ENCODE results near the gene ZMYND10.

The ZMYND10 gene

DNA sequence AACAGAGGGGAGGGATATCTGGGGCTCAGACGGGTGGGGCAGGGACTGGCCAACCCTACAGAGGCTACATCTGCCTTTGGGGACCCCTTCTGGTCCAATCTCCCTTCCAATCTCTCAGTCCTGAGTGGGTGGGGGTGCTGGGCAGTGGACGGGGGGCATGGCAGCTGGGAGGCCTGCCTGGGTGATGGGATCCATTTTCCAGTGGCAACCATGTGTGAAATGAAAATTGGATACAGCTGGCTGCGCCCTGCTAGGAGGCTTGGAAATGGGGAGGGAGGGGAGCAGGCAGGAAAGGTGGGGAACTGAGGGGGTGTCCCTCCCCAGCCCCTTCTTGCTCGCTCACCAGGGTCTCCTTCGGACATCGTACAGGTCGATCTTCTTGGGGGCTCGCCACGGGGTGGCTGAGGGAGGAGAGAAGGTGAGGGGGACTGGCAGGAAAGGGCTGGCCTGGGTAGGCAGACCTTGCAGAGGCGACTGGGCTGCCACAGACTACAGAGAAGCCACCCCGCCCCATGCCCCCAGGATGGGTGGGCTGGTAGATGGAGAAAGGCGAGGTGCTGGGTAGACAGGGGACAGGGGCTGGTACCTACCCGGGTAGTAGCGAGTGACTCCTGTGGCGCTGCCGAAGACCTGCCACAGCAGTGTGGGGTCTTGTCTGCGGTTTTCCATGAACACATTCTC lies 35.0 kb upstream of the ZMYND10 start:
- Histone ChIP-seq H3K4me2 (ENCODE audit: low read length) (no peak overlapping the region), H3K9ac (ENCODE audit: low read depth, low read length) (no peak overlapping the region), H3K4me1 (ENCODE audit: control insufficient read depth, insufficient read depth, low read length) (no peaks in the 10 kb centered on the region), H3K4me3 (ENCODE audit: low read length) (no peak overlapping the region), H3K9me3 (replicated peaks; ENCODE audit: low read length) (no peaks in the 10 kb centered on the region), H3K27me3 (ENCODE audit: control insufficient read depth, insufficient read depth, low read length) (peaks cover 11% of the 10 kb centered on the region), H3K36me3 (ENCODE audit: insufficient read depth, low read length) (no peaks in the 10 kb centered on the region)

DNA sequence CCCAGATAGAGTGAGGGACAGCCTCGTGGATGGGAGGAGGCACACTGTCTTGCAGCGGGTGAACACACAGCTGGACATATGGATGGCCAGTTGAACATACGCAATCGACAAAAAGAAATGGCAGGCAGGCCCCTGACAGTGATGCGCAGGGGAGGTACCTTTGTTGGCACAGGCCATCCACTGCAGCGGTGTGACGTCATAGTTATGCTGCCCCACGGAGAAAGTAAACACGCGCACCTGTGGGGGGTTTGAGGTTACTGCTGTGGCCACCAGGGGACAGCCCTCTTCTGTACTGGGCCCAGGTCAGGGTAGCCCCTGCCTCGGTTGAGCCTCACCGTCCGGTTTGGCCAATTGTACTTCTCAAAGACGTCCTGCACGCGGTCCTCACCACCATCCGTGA lies 33.2 kb upstream of the ZMYND10 start:
- H3K27me3 ChIP-seq (ENCODE audit: control insufficient read depth, insufficient read depth, low read length): peaks cover 10% of the 10 kb centered on the region
- no peaks in the 10 kb centered on the region for H3K36me3 ChIP-seq (ENCODE audit: insufficient read depth, low read length)
- no peaks in the 10 kb centered on the region for H3K9me3 ChIP-seq (replicated peaks; ENCODE audit: low read length)
- H3K9ac ChIP-seq (ENCODE audit: low read depth, low read length): no peak overlapping the region
- H3K4me1 ChIP-seq (ENCODE audit: control insufficient read depth, insufficient read depth, low read length): no peaks in the 10 kb centered on the region
- H3K4me2 ChIP-seq (ENCODE audit: low read length): no peak overlapping the region
- H3K4me3 ChIP-seq (ENCODE audit: low read length): no peak overlapping the region

DNA sequence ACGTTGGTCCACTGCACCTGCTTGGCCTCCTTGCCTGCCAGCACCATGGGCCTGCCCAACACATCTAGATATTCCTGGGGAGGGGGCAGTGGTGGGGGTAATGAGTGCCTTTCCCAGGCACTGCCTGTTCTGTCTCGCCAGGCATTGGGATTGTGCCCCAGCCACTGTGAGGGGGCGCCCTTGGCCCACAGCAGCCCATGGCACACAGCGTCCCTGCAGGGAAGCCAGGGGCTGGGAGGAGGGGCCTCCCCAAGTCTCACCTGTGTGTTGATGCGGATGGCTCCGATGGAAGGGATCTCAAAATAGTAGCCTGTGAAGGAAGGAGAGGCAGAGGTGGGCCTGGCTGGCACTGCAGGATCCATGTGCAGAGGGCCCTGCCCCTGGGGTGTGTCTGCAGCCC lies 32.5 kb upstream of the ZMYND10 start:
- no peaks in the 10 kb centered on the region for H3K36me3 ChIP-seq (ENCODE audit: insufficient read depth, low read length)
- no peaks in the 10 kb centered on the region for H3K9me3 ChIP-seq (replicated peaks; ENCODE audit: low read length)
- no peaks in the 10 kb centered on the region for H3K4me1 ChIP-seq (ENCODE audit: control insufficient read depth, insufficient read depth, low read length)
- H3K4me2 ChIP-seq (ENCODE audit: low read length): no peak overlapping the region
- H3K4me3 ChIP-seq (ENCODE audit: low read length): no peak overlapping the region
- H3K9ac ChIP-seq (ENCODE audit: low read depth, low read length): no peak overlapping the region
- peaks cover 9% of the 10 kb centered on the region for H3K27me3 ChIP-seq (ENCODE audit: control insufficient read depth, insufficient read depth, low read length)

DNA sequence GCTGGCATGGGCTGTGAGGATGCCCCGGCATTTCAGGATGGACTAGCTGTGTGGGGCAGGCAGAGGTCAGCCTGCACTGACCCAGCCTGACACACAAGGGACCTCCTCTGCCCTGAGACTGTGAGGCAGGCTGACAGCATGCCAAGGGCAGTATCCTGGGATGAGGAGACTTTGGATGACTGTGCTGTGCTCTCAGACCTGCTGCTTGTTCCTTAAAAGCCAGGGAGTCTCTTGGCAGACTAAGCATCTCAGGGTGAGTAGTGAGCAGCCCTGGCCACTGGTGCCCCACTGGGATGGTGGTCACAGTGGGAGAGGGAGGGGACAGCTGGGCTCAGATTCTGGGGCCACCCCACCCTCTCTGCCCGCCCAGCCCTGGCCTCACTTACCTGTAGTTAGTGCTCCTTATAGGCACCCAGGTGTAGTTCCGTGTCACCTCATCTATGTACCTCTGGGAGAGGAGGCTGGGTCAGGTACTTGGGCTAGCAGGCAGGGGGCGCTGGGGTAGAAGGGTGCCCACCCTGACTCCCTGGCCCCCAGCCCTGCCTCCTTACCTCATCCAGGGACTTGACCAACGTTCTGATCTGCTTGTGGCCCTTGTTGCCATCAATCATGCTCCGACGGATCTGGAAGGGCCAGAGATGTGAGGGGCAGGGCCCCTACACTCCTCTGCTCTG lies 29.9 kb upstream of the ZMYND10 start:
- Histone ChIP-seq H3K9ac (ENCODE audit: low read depth, low read length) (no peak overlapping the region), H3K36me3 (ENCODE audit: insufficient read depth, low read length) (no peaks in the 10 kb centered on the region), H3K4me1 (ENCODE audit: control insufficient read depth, insufficient read depth, low read length) (no peaks in the 10 kb centered on the region), H3K4me2 (ENCODE audit: low read length) (no peak overlapping the region), H3K9me3 (replicated peaks; ENCODE audit: low read length) (no peaks in the 10 kb centered on the region), H3K4me3 (ENCODE audit: low read length) (no peak overlapping the region), H3K27me3 (ENCODE audit: control insufficient read depth, insufficient read depth, low read length) (peaks cover 17% of the 10 kb centered on the region)

DNA sequence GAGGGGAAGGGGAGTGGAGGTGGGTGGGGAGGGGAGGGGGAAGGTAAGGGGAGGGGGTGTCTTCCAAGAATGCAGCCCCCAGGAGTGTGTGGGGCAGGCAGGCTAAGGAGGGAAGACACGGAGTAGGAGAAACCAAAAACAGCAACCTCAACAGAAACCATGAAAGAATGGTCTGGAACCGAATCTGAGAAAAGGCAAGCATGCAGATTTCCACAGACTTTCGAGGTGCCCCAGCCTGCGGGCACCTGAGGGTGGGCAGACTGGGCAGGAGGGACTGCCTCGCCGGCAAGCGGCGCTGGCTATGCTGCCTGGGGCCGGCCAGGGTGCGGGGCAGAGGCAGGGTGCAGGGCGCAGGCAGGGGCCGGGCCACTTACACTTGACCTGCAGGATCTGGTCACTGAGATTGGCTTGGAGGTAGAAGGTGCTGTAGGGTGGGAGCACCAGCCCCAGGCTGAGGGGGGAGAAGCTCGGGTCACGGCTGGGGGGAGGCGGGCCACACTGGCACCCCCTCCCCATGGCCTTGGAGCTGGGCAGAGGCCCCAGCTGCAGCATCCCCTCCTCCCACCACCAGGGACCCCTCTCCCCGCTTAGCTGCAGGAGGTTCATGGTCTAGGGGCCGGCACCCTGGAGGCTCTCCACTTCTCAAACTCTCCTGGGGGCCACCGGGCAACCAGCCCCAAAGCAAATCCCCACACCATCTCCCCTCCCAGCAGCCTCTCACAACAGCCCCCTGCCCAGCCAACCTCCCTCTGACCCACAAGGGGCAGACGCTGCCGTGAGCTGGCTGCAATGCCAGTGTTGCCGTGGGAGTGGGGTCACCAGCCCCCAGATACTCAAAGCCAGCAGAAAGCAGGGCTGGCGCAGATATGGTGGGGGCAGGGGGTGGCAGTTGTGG lies 29.1 kb upstream of the ZMYND10 start:
- Histone ChIP-seq H3K4me1 (ENCODE audit: control insufficient read depth, insufficient read depth, low read length) (no peaks in the 10 kb centered on the region), H3K36me3 (ENCODE audit: insufficient read depth, low read length) (no peaks in the 10 kb centered on the region), H3K9ac (ENCODE audit: low read depth, low read length) (no peak overlapping the region), H3K4me3 (ENCODE audit: low read length) (no peak overlapping the region), H3K27me3 (ENCODE audit: control insufficient read depth, insufficient read depth, low read length) (peaks cover 17% of the 10 kb centered on the region), H3K9me3 (replicated peaks; ENCODE audit: low read length) (no peaks in the 10 kb centered on the region), H3K4me2 (ENCODE audit: low read length) (no peak overlapping the region)

DNA sequence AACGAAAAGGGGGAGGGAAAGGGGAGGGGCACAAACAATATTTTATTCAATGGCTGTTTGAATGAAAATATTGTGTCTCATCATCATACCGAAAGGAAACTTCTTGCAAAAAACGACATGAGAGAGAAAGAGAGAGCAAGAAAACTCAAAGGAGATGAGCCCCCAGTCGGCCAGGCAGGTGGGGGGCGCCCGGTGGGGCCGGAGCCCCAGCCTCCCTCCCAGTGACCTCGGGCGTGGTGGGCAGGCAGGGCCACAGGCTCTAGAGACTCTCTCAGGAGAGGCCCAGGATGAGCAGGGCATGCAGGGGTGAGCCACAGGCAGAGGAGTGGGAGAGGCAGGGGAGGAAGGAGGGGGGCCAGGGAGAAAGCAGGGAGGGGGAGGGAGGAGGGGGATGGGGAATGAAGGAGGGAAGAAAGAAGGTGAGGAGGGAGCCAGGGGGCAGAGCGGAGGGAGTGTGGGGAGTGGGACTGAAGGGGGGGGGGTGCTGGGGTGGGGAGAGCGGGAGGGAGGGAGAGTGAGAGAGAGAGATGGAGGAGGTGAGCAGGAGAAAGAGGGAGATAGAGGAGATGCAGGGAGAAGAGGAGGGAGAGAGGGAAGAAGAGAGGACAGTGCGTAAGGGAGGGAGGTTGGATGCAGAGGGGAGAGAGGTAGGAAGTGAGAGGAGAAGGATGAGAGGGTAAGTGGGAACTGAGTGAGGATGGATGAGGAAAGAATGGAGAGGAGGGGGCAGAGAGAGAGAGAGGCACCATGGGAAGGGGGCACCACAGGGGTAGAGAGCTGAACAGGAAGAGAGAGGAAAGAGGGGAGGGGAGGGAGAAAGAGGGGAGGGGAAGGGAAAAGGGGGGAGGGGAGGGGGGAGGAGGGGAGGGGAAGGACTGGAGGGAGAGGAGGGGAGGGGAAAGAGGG lies 27.9 kb upstream of the ZMYND10 start:
- Histone ChIP-seq H3K36me3 (ENCODE audit: insufficient read depth, low read length) (no peaks in the 10 kb centered on the region), H3K9ac (ENCODE audit: low read depth, low read length) (no peak overlapping the region), H3K9me3 (replicated peaks; ENCODE audit: low read length) (no peaks in the 10 kb centered on the region), H3K4me2 (ENCODE audit: low read length) (no peak overlapping the region), H3K4me1 (ENCODE audit: control insufficient read depth, insufficient read depth, low read length) (no peaks in the 10 kb centered on the region), H3K4me3 (ENCODE audit: low read length) (no peak overlapping the region), H3K27me3 (ENCODE audit: control insufficient read depth, insufficient read depth, low read length) (peaks cover 21% of the 10 kb centered on the region)

DNA sequence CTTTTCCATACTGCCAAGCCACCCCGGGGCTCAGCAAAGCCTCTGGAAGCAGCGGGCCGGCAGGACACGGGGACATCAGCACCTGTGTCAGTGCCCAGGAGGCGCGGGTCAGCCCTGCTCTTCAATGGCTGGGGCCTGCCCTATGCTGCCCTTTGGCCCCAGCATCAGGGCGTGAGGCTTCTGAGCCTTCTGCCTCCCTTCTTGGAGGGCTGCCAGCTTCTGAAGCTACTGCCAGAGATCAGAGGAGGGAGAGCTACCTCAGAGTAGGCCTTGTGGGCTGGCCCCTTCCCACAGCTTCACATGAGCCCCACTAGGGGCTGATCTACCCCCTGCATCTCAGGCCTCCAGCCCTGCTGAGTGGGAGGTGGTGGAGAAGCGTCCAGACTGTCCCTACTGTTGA lies 26.8 kb upstream of the ZMYND10 start:
- H3K4me2 ChIP-seq (ENCODE audit: low read length): no peak overlapping the region
- no peak overlapping the region for H3K9ac ChIP-seq (ENCODE audit: low read depth, low read length)
- no peaks in the 10 kb centered on the region for H3K4me1 ChIP-seq (ENCODE audit: control insufficient read depth, insufficient read depth, low read length)
- H3K36me3 ChIP-seq (ENCODE audit: insufficient read depth, low read length): no peaks in the 10 kb centered on the region
- H3K9me3 ChIP-seq (replicated peaks; ENCODE audit: low read length): no peaks in the 10 kb centered on the region
- H3K27me3 ChIP-seq (ENCODE audit: control insufficient read depth, insufficient read depth, low read length): peaks cover 21% of the 10 kb centered on the region
- H3K4me3 ChIP-seq (ENCODE audit: low read length): no peak overlapping the region

DNA sequence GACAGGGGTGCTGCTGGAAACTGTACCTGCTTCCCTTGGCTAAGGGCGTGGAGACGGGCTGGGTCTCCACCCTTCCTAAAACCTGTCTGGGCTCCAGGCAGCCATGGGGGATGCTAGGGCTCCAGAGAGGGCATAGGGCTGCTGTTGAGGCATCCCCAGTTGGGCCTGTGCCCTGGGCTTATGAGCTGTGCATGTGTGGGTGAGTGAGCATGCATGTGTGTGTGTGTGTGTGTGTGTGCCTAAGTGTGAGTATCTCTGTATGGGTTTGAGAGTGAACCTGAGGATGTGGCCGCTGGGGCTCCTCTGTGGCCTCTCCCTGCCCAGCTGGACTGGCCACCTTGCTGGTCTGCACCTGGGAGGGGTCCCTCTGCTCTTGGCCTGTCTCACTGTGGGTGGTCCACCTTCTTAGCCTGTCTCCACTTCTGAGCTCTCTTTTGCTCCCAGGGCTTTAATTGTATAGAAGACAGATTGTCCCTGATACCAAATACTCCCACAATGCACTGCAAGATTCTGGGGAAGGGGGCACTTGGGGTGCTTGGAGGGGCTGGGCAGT lies 25.7 kb upstream of the ZMYND10 start:
- Histone ChIP-seq H3K4me3 (ENCODE audit: low read length) (no peak overlapping the region), H3K9me3 (replicated peaks; ENCODE audit: low read length) (no peaks in the 10 kb centered on the region), H3K4me1 (ENCODE audit: control insufficient read depth, insufficient read depth, low read length) (no peaks in the 10 kb centered on the region), H3K9ac (ENCODE audit: low read depth, low read length) (no peak overlapping the region), H3K36me3 (ENCODE audit: insufficient read depth, low read length) (no peaks in the 10 kb centered on the region), H3K4me2 (ENCODE audit: low read length) (no peak overlapping the region), H3K27me3 (ENCODE audit: control insufficient read depth, insufficient read depth, low read length) (peaks cover 21% of the 10 kb centered on the region)

DNA sequence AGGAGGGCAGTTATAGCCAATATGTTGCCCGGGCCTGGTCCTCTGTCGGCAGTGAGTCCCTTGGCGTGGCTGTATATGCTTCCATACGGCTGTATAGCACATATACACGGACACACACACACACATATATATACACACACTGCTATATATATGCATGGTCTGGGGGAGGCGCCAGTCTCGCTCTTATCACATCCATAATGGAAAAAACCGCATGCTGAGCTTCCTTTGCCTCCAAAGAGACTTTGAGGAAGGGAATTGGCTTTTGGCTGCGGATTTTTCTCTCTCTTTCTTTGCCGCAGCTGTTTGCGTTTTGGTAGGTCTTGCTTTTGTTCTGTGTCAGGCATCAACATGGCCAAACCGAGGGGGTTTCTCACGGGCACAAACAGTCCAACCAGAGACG lies 25.1 kb upstream of the ZMYND10 start:
- no peak overlapping the region for H3K4me3 ChIP-seq (ENCODE audit: low read length)
- no peaks in the 10 kb centered on the region for H3K4me1 ChIP-seq (ENCODE audit: control insufficient read depth, insufficient read depth, low read length)
- H3K9me3 ChIP-seq (replicated peaks; ENCODE audit: low read length): no peaks in the 10 kb centered on the region
- H3K27me3 ChIP-seq (ENCODE audit: control insufficient read depth, insufficient read depth, low read length): peaks cover 22% of the 10 kb centered on the region
- no peak overlapping the region for H3K4me2 ChIP-seq (ENCODE audit: low read length)
- no peaks in the 10 kb centered on the region for H3K36me3 ChIP-seq (ENCODE audit: insufficient read depth, low read length)
- H3K9ac ChIP-seq (ENCODE audit: low read depth, low read length): no peak overlapping the region

DNA sequence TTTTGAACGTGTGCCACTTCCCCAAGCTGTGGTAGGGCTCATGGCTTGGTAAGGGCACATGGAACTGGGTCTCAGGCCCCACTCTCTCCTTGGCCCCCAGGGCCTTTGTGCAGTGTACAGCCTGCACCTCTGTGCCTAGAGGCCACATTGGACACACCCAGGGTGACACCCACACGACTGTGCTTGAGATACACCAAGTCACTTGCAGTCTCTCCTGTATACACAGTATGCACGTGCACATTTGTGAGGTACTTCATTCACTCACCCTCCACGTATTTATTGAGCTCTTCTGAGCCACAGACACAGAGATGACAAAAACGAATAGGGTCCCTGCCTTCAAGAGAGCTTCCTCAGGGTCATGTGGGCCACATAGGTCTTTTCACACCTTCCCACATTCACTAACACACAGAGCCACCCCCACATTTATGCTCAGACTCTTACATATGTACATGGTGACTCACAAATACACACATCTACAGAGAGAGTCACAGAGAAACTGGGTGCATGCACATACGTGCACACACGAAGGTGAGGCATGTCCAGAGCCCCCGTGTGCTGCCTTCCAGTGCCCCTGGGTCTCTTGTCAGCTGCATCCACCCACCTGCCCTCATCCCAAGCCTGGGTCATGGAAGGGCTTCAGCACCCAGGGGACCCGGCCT lies 23.6 kb upstream of the ZMYND10 start:
- Histone ChIP-seq H3K9ac (ENCODE audit: low read depth, low read length) (no peak overlapping the region), H3K27me3 (ENCODE audit: control insufficient read depth, insufficient read depth, low read length) (peaks cover 18% of the 10 kb centered on the region), H3K9me3 (replicated peaks; ENCODE audit: low read length) (no peaks in the 10 kb centered on the region), H3K36me3 (ENCODE audit: insufficient read depth, low read length) (no peaks in the 10 kb centered on the region), H3K4me2 (ENCODE audit: low read length) (no peak overlapping the region), H3K4me1 (ENCODE audit: control insufficient read depth, insufficient read depth, low read length) (peaks cover 3% of the 10 kb centered on the region), H3K4me3 (ENCODE audit: low read length) (no peak overlapping the region)

Data from skeletal muscle satellite cell (primary cell).